ENCODE measurements around the gene EXOC7. TPM values are rescaled to one million over a fixed set of nuclear protein-coding genes. Genes with fewer than 3 reads are reported as not detected.

The EXOC7 gene
- total RNA-seq, 3 donors from 2014 or later, result 91.0 to 145 (median 142) TPM

DNA sequence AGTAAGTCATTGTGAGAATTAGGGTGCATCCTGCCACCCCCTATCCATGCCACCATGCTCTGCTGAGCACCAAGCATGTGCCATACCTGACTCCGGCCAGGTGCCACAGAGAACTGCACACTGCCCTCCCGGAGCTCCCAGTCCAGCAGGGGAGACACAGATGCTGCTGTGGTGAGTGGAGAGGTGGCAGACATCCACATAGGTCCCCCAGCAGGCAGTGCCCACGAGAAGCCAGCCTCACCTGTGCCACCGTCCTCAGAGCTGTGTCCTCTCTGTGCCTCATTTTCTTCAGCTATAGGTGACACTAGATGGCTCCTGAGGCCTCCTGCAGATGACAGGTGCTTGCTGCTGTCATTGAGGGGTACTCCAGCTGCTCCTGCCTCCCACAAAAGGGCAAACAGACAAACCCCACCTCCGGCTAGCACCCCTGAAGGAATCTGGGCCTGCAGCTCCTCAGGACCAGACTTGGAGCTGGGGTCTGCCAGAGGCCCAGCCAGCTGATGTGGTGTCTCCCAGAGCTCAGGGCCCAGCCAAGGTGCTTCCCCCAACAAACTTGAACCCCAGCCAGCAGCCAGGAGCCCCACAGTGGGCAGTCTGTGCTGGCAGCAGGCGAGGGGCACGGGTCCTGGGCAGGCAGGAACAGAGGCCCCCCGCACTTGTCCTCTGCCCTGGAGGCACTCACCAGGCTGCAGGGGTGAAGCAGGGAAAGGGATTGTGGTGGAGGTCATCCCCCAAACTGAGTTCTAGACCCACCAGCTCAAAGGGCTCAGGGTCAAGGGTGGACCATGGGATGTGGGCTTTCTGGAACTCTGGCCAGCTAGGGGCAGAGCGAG is 20.4 kb upstream of the EXOC7 start:
- Histone ChIP-seq H3K4me3 (no peak overlapping the region), H3K36me3 (ENCODE audit: low read depth) (no peaks in the 10 kb centered on the region), H3K9me3 (no peaks in the 10 kb centered on the region), H3K4me1 (ENCODE audit: low read depth) (no peaks in the 10 kb centered on the region)
- DNase-seq (no peak), ATAC-seq (no peak)
- intact Hi-C loops (cut with DNase I, micrococcal nuclease), result loop anchor here (5.0 to 10.0 kb wide), 4 partner anchors 58 to 173 kb away; no protein-coding TSS in a partner anchor
- TF ChIP-seq, protein P1, sequence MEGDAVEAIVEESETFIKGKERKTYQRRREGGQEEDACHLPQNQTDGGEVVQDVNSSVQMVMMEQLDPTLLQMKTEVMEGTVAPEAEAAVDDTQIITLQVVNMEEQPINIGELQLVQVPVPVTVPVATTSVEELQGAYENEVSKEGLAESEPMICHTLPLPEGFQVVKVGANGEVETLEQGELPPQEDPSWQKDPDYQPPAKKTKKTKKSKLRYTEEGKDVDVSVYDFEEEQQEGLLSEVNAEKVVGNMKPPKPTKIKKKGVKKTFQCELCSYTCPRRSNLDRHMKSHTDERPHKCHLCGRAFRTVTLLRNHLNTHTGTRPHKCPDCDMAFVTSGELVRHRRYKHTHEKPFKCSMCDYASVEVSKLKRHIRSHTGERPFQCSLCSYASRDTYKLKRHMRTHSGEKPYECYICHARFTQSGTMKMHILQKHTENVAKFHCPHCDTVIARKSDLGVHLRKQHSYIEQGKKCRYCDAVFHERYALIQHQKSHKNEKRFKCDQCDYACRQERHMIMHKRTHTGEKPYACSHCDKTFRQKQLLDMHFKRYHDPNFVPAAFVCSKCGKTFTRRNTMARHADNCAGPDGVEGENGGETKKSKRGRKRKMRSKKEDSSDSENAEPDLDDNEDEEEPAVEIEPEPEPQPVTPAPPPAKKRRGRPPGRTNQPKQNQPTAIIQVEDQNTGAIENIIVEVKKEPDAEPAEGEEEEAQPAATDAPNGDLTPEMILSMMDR (IDR thresholded peaks at IDR 0.05), result no peak

DNA sequence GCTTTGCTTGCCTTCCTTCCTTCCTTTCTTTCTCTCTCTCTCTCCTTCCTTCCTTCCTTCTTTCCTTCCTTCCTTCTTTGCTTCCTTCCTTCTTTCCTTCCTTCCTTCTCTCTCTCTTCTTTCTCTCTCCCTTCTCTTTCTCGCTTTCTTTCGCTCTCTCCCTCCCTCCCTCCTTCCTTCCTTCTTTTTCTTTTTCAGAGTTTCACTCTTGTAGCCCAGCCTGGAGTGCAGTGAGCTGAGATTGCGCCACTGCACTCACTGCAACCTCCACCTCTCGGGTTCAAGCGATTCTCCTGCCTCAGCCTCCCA is 19.6 kb upstream of the EXOC7 start:
- TF ChIP-seq, protein P1 (IDR thresholded peaks at IDR 0.05), result no peak
- DNase-seq (no peak), ATAC-seq (no peak)
- no peaks in the 10 kb centered on the region for H3K36me3 ChIP-seq (ENCODE audit: low read depth)
- intact Hi-C loops (cut with DNase I, micrococcal nuclease), result loop anchor here (5.0 to 10.0 kb wide), 4 partner anchors 59 to 174 kb away; no protein-coding TSS in a partner anchor
- no peak overlapping the region for H3K4me3 ChIP-seq
- no peaks in the 10 kb centered on the region for H3K4me1 ChIP-seq (ENCODE audit: low read depth)
- no peaks in the 10 kb centered on the region for H3K9me3 ChIP-seq

DNA sequence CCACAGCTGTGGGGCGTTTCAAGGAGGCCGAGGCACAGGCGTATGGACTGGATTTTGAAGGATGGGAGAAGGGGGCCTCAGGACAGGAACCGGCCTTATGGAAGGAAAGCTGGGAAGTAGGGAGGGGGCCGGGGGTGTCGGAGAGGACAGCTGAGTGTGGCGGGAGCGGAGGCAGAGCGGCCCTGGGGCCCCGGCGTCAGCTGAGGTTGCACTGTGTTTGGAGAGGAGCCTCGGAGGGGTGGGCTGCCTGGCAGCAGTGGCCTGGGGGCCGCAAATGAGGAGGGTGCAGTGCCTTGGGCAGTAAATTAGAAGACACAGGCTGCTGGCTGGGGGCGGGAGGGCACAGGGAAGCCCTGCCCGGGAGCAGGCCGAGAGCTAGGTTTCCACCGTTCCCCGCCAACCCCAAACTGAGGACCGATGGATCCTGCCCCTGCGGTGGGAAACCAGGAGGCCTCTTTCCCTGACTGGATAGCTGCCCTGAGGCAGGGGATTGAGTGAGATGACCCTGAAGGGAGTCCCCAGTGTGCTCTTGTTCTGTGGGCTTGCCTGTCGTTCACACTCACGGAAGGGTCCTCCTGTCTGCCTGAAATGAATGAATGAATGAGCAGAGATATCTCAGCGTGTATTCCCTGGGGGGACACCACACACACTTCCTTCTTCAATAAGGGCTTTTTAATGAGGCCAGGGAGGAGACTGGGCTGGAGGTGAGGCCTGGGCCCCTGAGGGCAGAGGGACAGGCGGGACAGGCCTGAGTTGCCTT is 19.0 kb upstream of the EXOC7 start:
- Histone ChIP-seq H3K4me1 (ENCODE audit: low read depth) (no peaks in the 10 kb centered on the region), H3K36me3 (ENCODE audit: low read depth) (no peaks in the 10 kb centered on the region), H3K9me3 (no peaks in the 10 kb centered on the region), H3K4me3 (no peak overlapping the region)
- DNase-seq, result no peak
- TF ChIP-seq, protein P1 (IDR thresholded peaks at IDR 0.05), result no peak
- intact Hi-C loops (cut with DNase I, micrococcal nuclease), result loop anchor here (5.0 to 10.0 kb wide), 4 partner anchors 60 to 175 kb away; no protein-coding TSS in a partner anchor
- no peak for ATAC-seq

DNA sequence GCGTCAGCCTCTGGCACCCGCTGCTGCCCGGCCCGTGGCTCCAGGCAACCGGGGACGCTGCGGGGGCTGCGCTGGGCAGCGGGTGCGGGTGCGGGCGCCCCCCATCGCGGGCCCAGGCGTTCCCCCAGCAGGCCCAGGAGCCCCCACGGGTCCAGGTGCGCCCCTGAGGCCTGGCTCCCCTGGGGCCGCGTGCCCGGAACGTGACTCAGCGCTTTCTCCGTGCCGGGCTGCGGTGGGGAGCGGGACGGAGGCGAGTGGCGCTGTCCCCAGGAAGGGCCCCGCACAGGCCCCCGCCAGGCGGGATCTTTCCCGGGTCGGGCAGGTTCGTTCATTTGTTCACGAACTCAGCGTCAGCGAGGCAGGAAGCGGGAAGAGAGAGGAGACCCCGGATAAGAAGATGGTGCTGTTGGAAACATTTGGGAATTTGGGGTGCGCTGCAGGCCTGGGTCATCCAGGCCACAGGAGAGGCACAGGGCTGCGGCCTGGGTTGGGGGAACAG is 18.4 kb upstream of the EXOC7 start:
- TF ChIP-seq, protein P1 (IDR thresholded peaks at IDR 0.05), result no peak
- Histone ChIP-seq H3K9me3 (no peaks in the 10 kb centered on the region), H3K4me3 (no peak overlapping the region), H3K36me3 (ENCODE audit: low read depth) (no peaks in the 10 kb centered on the region), H3K4me1 (ENCODE audit: low read depth) (no peaks in the 10 kb centered on the region)
- DNase-seq, result no peak
- ATAC-seq, result peak; percentile 13
- intact Hi-C loops (cut with DNase I, micrococcal nuclease), result loop anchor here (5.0 to 10.0 kb wide), 4 partner anchors 60 to 175 kb away; no protein-coding TSS in a partner anchor

DNA sequence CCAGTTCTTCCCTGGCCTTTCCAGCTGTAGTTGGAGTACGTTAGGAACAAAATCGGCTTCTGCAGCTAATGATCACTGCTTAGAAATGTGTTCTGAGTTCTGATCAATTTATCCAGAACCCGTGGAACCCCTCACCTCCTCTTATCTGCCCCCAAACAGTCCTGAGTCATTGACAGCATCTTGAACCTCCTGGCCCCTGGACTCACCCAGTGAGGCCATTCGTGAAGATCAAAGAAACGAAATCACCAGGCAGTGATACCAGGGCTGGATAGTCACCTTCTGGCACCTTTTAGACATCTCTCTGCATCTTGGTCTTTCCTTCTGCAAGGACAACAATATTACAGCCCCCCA is 17.0 kb upstream of the EXOC7 start:
- H3K9me3 ChIP-seq, result no peaks in the 10 kb centered on the region
- H3K36me3 ChIP-seq (ENCODE audit: low read depth), result no peaks in the 10 kb centered on the region
- H3K4me1 ChIP-seq (ENCODE audit: low read depth), result no peaks in the 10 kb centered on the region
- intact Hi-C loops (cut with DNase I, micrococcal nuclease), result loop anchor here (5.0 to 10.0 kb wide), 4 partner anchors 62 to 177 kb away; no protein-coding TSS in a partner anchor
- no peak for DNase-seq
- TF ChIP-seq, protein P1 (IDR thresholded peaks at IDR 0.05), result no peak
- no peak overlapping the region for H3K4me3 ChIP-seq
- ATAC-seq, result no peak

All from mucosa of descending colon (tissue), 3 donors.